K562 (cell line): ENCODE measurements around the gene CELF4. TPM values are rescaled to one million over a fixed set of nuclear protein-coding genes. Genes with fewer than 3 reads are reported as not detected.
A peak's percentile ranks its signal among the peaks of the same experiment; 100 is the strongest.

Experiments used
- CAMTA2 ChIP-seq: fragments of 250-450 bp; sonication (Bioruptor Pico); conservative IDR thresholded peaks from 2 replicates; pipeline ENCODE4 v1.5.1; 2022
- E2F5 ChIP-seq: sonication (generic); formaldehyde crosslinking; IDR thresholded peaks from 2 replicates; pipeline ENCODE4 v1.8.0; 2022; ENCODE audit warnings: mild to moderate bottlenecking, missing genetic modification reagents
- E2F8 ChIP-seq: fragments of 450-650 bp; IDR thresholded peaks from 2 replicates; pipeline ENCODE4 v1.7.1; 2018; ENCODE audit warnings: mild to moderate bottlenecking, low read depth; ENCODE audit not compliant: partially characterized antibody
- ETV6 ChIP-seq, 3 experiments: fragments of 150-350 bp in 1 of 3; sonication (generic) in 1 of 3; formaldehyde crosslinking in 1 of 3; IDR thresholded peaks; 2 replicates each; pipeline versions ENCODE4 v1.6.1 to v1.8.0; 2014 to 2022; ENCODE audit warnings: borderline replicate concordance in 2 of 3, low read depth in 2 of 3, antibody characterized with exemption in 1 of 3, low read length in 1 of 3, mild to moderate bottlenecking in 1 of 3, missing genetic modification reagents in 1 of 3
- KLF13 ChIP-seq: fragments of 450-650 bp; IDR thresholded peaks from 2 replicates; pipeline ENCODE4 v1.6.1; 2016; ENCODE audit warnings: missing genetic modification characterization, low read depth, mild to moderate bottlenecking, missing compliant biosample characterization, moderate library complexity, borderline replicate concordance
- MEF2A ChIP-seq: IDR thresholded peaks from 2 replicates; pipeline ENCODE4 v1.6.1; 2011; ENCODE audit warnings: low read depth, mild to moderate bottlenecking, low read length, moderate library complexity; ENCODE audit not compliant: control insufficient read depth
- MXI1 ChIP-seq: IDR thresholded peaks from 2 replicates; pipeline ENCODE4 v1.6.1; 2011; ENCODE audit warnings: low read depth, mild to moderate bottlenecking, improper control_type of control experiment, low read length
- MYC ChIP-seq, 2 experiments: fragments of 250-450 bp in 1 of 2; sonication (Bioruptor Pico) in 1 of 2; IDR thresholded peaks; 2 replicates each; pipeline versions ENCODE4 v1.5.1 to v1.6.1; 2012 to 2021; ENCODE audit warnings: low read depth in 2 of 2, borderline replicate concordance in 1 of 2, improper control_type of control experiment in 1 of 2, low read length in 1 of 2, mild to moderate bottlenecking in 1 of 2, moderate library complexity in 1 of 2
- PHF21A ChIP-seq: fragments of 450-650 bp; IDR thresholded peaks from 2 replicates; pipeline ENCODE4 v1.6.1; 2017; ENCODE audit warnings: low read depth, borderline replicate concordance
- PHF8 ChIP-seq: fragments of 200-600 bp; sonication (generic); IDR thresholded peaks from 2 replicates; pipeline ENCODE4 v1.6.1; 2012; ENCODE audit warnings: mixed run types, mild to moderate bottlenecking, inconsistent platforms, low read length, moderate library complexity, borderline replicate concordance
- POLR2B ChIP-seq: fragments of 450-650 bp; IDR thresholded peaks from 2 replicates; pipeline ENCODE4 v1.6.1; 2018; ENCODE audit warnings: low read depth; ENCODE audit not compliant: partially characterized antibody
- PPARD ChIP-seq: fragments of 250-450 bp; sonication (Bioruptor Pico); IDR thresholded peaks from 2 replicates; pipeline ENCODE4 v1.8.0; 2022; ENCODE audit warnings: inconsistent platforms, mild to moderate bottlenecking, moderate library complexity
- RAD51 ChIP-seq: fragments of 450-650 bp; IDR thresholded peaks from 2 replicates; pipeline ENCODE4 v1.7.1; 2016; ENCODE audit warnings: low read depth, mild to moderate bottlenecking, borderline replicate concordance
- SAP30 ChIP-seq: fragments of 200-600 bp; sonication (generic); IDR thresholded peaks from 2 replicates; pipeline ENCODE4 v1.6.1; 2012; ENCODE audit warnings: borderline replicate concordance, low read depth, mild to moderate bottlenecking, moderate library complexity, low read length, control low read depth, inconsistent platforms; ENCODE audit not compliant: insufficient read depth, poor library complexity, severe bottlenecking
- SMARCE1 ChIP-seq: fragments of 450-650 bp; IDR thresholded peaks from 2 replicates; pipeline ENCODE4 v1.7.1; 2016; ENCODE audit warnings: mild to moderate bottlenecking
- TRIM25 ChIP-seq: fragments of 450-650 bp; IDR thresholded peaks from 2 replicates; pipeline ENCODE4 v1.7.0; 2016; ENCODE audit warnings: borderline replicate concordance
- XRCC5 ChIP-seq: fragments of 200-400 bp; formaldehyde crosslinking; IDR thresholded peaks from 2 replicates; pipeline ENCODE4 v1.6.1; 2017; ENCODE audit warnings: low read depth, mild to moderate bottlenecking, low read length
- YBX1 ChIP-seq: fragments of 450-650 bp; IDR thresholded peaks from 2 replicates; pipeline ENCODE4 v1.7.1; 2016; ENCODE audit warnings: mild to moderate bottlenecking
- ZBED1 ChIP-seq: IDR thresholded peaks from 2 replicates; pipeline ENCODE4 v1.6.1; 2014
- ZKSCAN1 ChIP-seq: fragments of 150-350 bp; IDR thresholded peaks from 2 replicates; pipeline ENCODE4 v1.6.1; 2016; ENCODE audit warnings: low read depth, low read length
- ZNF699 ChIP-seq: fragments of 250-450 bp; sonication (Bioruptor Pico); IDR thresholded peaks from 2 replicates; pipeline ENCODE4 v1.8.0; 2021; ENCODE audit warnings: mild to moderate bottlenecking, moderate library complexity; ENCODE audit not compliant: insufficient replicate concordance
- ZNF780A ChIP-seq: fragments of 250-450 bp; sonication (Bioruptor Pico); IDR thresholded peaks from 2 replicates; pipeline ENCODE4 v1.5.0; 2021; ENCODE audit warnings: mild to moderate bottlenecking
- polyA plus RNA-seq, 8 experiments: library from polyadenylated mRNA; depleted of rRNA in 4 of 8; stranded (reverse) in 5 of 8; unstranded in 3 of 8; fragments of >200 nt; fragmentation: Nextera tagmentation in 2 of 8; fragmentation: Illumina TruSeq in 1 of 8; extraction: Ambion mirVana in 2 of 8; extraction: Trizol in 1 of 8; gene quantifications; 2 replicates each; pipeline versions ENCODE4 v1.2.1 to v1.2.3, GENCODE V29; 2011 to 2014; ENCODE audit warnings: inconsistent platforms in 1 of 8, missing spikeins in 1 of 8
- total RNA-seq, 7 experiments: library from RNA; depleted of rRNA in 6 of 7; stranded (reverse); fragments of >200 nt in 6 of 7; fragmentation: Illumina TruSeq in 2 of 7; extraction: Trizol in 2 of 7; gene quantifications; 2 replicates each; pipeline versions ENCODE4 v1.2.1 to v1.2.3, GENCODE V29; 2011 to 2021; ENCODE audit warnings: low replicate concordance in 1 of 7

CELF4 gene
- total and polyA plus RNA-seq, 9 of the 15 experiments (the other 6 are each of a cell fraction or from before 2014, with no cell fraction given), result 0.04 to 0.24 (median 0.07) TPM; not detected in 3

GRCh38 chr18:37270038-37270665 lies 295.4 kb downstream of the CELF4 start (continued):
- TF ChIP-seq E2F8 (no peak), ZKSCAN1 (peak; percentile 13; the same call in 1 of the 2 replicates), CAMTA2 (CRISPR knock-in tag) (no peak), ZBED1 (no peak), PHF21A (no peak), MEF2A (no peak), E2F5 (CRISPR knock-in tag) (peak; percentile 99), SAP30 (peak; percentile 90), TRIM25 (no peak), ZNF780A (no peak), POLR2B (no peak), SMARCE1 (no peak), PPARD (CRISPR knock-in tag) (no peak), PHF8 (no peak), KLF13 (0 out of 2 replicates have a peak, but pooled peaks have one; percentile 71), XRCC5 (peak; percentile 92; the same call in 1 of the 2 replicates), MYC (IDR thresholded peaks at IDR 0.05; ENCODE audit: low read depth, low read length) (no peak), MYC (CRISPR knock-in tag; IDR thresholded peaks at IDR 0.05; ENCODE audit: borderline replicate concordance, low read depth) (no peak), ETV6 (IDR thresholded peaks at IDR 0.05; ENCODE audit: borderline replicate concordance in 1 of 2, low read depth in 2 of 2, low read length in 1 of 2) (no peak), ETV6 (CRISPR knock-in tag; IDR thresholded peaks at IDR 0.05; ENCODE audit: borderline replicate concordance) (peak; percentile 97; the same call in 1 of the 2 replicates), YBX1 (no peak), MXI1 (peak; percentile 83), RAD51 (no peak), ZNF699 (CRISPR knock-in tag) (no peak)
